IMR-90 (cell line): Measurements from ENCODE around the gene RIMBP2. TPM values are rescaled to one million over a fixed set of nuclear protein-coding genes. Genes with fewer than 3 reads are reported as not detected.
A peak's percentile ranks its signal among the peaks of the same experiment; 100 is the strongest.

ENCODE experiments used
- ATAC-seq: fragments of 200-7000 bp; cut with Tn5 transposase; 2 replicates; pipeline ENCODE4 v1.9.1; 2020; ENCODE audit warnings: low read depth, mild to moderate bottlenecking, moderate library complexity
- BruUV-seq: library from RNA; stranded (reverse); fragments of 400-500 nt; replicated peaks from 2 replicates; lab custom pipeline; 2021; lab: Mats Ljungman, UMichigan
- CTCF ChIA-PET: fragments of 300-600 bp; formaldehyde crosslinking; extraction: SDS; loops from one replicate; lab custom pipeline; 2021; ENCODE audit warnings: antibody characterized with exemption; lab: Yijun Ruan, JAX
- POLR2A ChIA-PET: fragments of 300-600 bp; sonication (Branson Sonifier 250); formaldehyde crosslinking; loops from one replicate; lab custom pipeline; 2022; ENCODE audit warnings: antibody characterized with exemption; ENCODE audit not compliant: unreplicated experiment; lab: Charles Lee
- DNase-seq: peaks from one replicate; pipeline ENCODE4 v3.0.0; 2013
- H2AFZ ChIP-seq: replicated peaks from 2 replicates; pipeline ENCODE3; 2013; ENCODE audit warnings: low read length, mild to moderate bottlenecking; ENCODE audit not compliant: poor library complexity
- H2AK5ac ChIP-seq: 2 replicates; pipeline ENCODE4 v1.6.1; 2013; ENCODE audit warnings: low read depth, low read length, inconsistent platforms
- H2AK9ac ChIP-seq: replicated peaks from 2 replicates; pipeline ENCODE3; 2013; ENCODE audit warnings: mild to moderate bottlenecking, low read depth, low read length, moderate library complexity; ENCODE audit not compliant: poor library complexity
- H2BK120ac ChIP-seq: 2 replicates; pipeline ENCODE4 v1.6.1; 2013; ENCODE audit warnings: low read depth, low read length, inconsistent platforms
- H2BK15ac ChIP-seq: 3 replicates; pipeline ENCODE4 v1.6.1; 2013; ENCODE audit warnings: low read depth, low read length, inconsistent platforms
- H2BK20ac ChIP-seq: 2 replicates; pipeline ENCODE4 v1.6.1; 2013; ENCODE audit warnings: low read depth, mild to moderate bottlenecking, inconsistent platforms, low read length, moderate library complexity
- H2BK5ac ChIP-seq: 2 replicates; pipeline ENCODE4 v1.6.1; 2013; ENCODE audit warnings: mild to moderate bottlenecking, low read depth, low read length, inconsistent platforms; ENCODE audit not compliant: poor library complexity, severe bottlenecking
- H3K14ac ChIP-seq: replicated peaks from 2 replicates; pipeline ENCODE4 v1.6.1; 2013; ENCODE audit warnings: low read depth, low read length, inconsistent platforms
- H3K18ac ChIP-seq: 2 replicates; pipeline ENCODE4 v1.6.1; 2013; ENCODE audit warnings: low read depth, low read length, control low read depth
- H3K23ac ChIP-seq: 2 replicates; pipeline ENCODE4 v1.6.1; 2013; ENCODE audit warnings: low read depth, low read length, inconsistent platforms
- H3K27ac ChIP-seq: 2 replicates; pipeline ENCODE4 v1.5.1; 2013; ENCODE audit warnings: mild to moderate bottlenecking, control low read depth, low read length; ENCODE audit not compliant: insufficient read depth
- H3K27me3 ChIP-seq: 2 replicates; pipeline ENCODE4 v1.6.1; 2013; ENCODE audit warnings: low read length; ENCODE audit not compliant: control insufficient read depth, insufficient read depth
- H3K36me3 ChIP-seq: 2 replicates; pipeline ENCODE4 v1.6.1; 2013; ENCODE audit warnings: low read length, mixed read lengths; ENCODE audit not compliant: control insufficient read depth, insufficient read depth
- H3K4ac ChIP-seq: 2 replicates; pipeline ENCODE4 v1.6.1; 2013; ENCODE audit warnings: low read depth, low read length, inconsistent platforms
- H3K4me1 ChIP-seq: 2 replicates; pipeline ENCODE4 v1.6.1; 2013; ENCODE audit warnings: low read length, mixed read lengths; ENCODE audit not compliant: control insufficient read depth, insufficient read depth
- H3K4me2 ChIP-seq: 2 replicates; pipeline ENCODE4 v1.6.1; 2013; ENCODE audit warnings: low read depth, mild to moderate bottlenecking, control low read depth, low read length, moderate library complexity
- H3K4me3 ChIP-seq: 2 replicates; pipeline ENCODE4 v1.5.1; 2013; ENCODE audit warnings: low read depth, mild to moderate bottlenecking, control low read depth, low read length, moderate library complexity; ENCODE audit not compliant: insufficient read depth
- H3K56ac ChIP-seq: 2 replicates; pipeline ENCODE4 v1.6.1; 2013; ENCODE audit warnings: low read length, inconsistent platforms; ENCODE audit not compliant: insufficient read depth; ENCODE audit errors: extremely low read depth
- H3K79me1 ChIP-seq, 2 experiments: 2 replicates each; pipeline ENCODE4 v1.6.1; 2013; ENCODE audit warnings: low read length in 2 of 2, inconsistent platforms in 1 of 2, low read depth in 1 of 2
- H3K9ac ChIP-seq: 2 replicates; pipeline ENCODE4 v1.6.1; 2013; ENCODE audit warnings: low read depth, low read length, control low read depth
- H3K9me1 ChIP-seq: 2 replicates; pipeline ENCODE4 v1.6.1; 2013; ENCODE audit warnings: low read length, inconsistent platforms; ENCODE audit not compliant: insufficient read depth
- H3K9me3 ChIP-seq: 2 replicates; pipeline ENCODE4 v1.6.1; 2013; ENCODE audit warnings: low read length; ENCODE audit not compliant: control insufficient read depth, insufficient read depth
- H4K20me1 ChIP-seq: 2 replicates; pipeline ENCODE4 v1.6.1; 2013; ENCODE audit warnings: low read length, inconsistent platforms; ENCODE audit not compliant: insufficient read depth
- H4K5ac ChIP-seq: 2 replicates; pipeline ENCODE4 v1.6.1; 2013; ENCODE audit warnings: mild to moderate bottlenecking, low read depth, low read length, control low read depth
- H4K8ac ChIP-seq, 2 experiments: 2 replicates each; pipeline ENCODE4 v1.6.1; 2013; ENCODE audit warnings: low read depth in 2 of 2, low read length in 2 of 2, control low read depth in 1 of 2, inconsistent platforms in 1 of 2
- H4K91ac ChIP-seq: 2 replicates; pipeline ENCODE4 v1.6.1; 2013; ENCODE audit warnings: low read depth, low read length, inconsistent platforms; ENCODE audit not compliant: insufficient read depth
- CEBPB ChIP-seq: IDR thresholded peaks from 2 replicates; pipeline ENCODE4 v1.6.1; 2012; ENCODE audit warnings: low read depth, low read length, improper control_type of control experiment
- FOS ChIP-seq: fragments of 150-350 bp; IDR thresholded peaks from 2 replicates; pipeline ENCODE4 v1.6.1; 2016; ENCODE audit warnings: low read depth, low read length
- MAFK ChIP-seq: IDR thresholded peaks from 2 replicates; pipeline ENCODE4 v1.6.1; 2012; ENCODE audit warnings: low read depth, low read length, improper control_type of control experiment
- WGBS, 2 experiments: methylation state at CpG; one replicate each; pipeline versions ENCODE4 v1.1.5 to v1.1.7; 2013; ENCODE audit warnings: missing lambda C conversion rate in 2 of 2; ENCODE audit not compliant: insufficient read length in 1 of 2; ENCODE audit errors: extremely low coverage in 2 of 2; 5-methylcytosine and 5-hydroxymethylcytosine counted together
- dilution Hi-C: fragments of 300-500 bp; cut with HindIII; formaldehyde crosslinking; loops from one replicate; pipeline ENCODE4 v1.14.3; 2018; ENCODE audit warnings: low sequenced_read_pairs; ENCODE audit not compliant: unreplicated experiment
- in situ Hi-C: fragments of 300-500 bp; cut with MboI; formaldehyde crosslinking; loops from 3 replicates; pipeline ENCODE4 v1.14.3; 2019; ENCODE audit warnings: low sequenced_read_pairs, inconsistent platforms, mixed read lengths
- intact Hi-C: fragments of 100-400 bp; cut with micrococcal nuclease; formaldehyde crosslinking; loops from 2 replicates; pipeline ENCODE4 v1.10.0; 2022
- polyA plus RNA-seq, 3 experiments: library from polyadenylated mRNA; depleted of rRNA; stranded (reverse); fragments of >200 nt; gene quantifications; 2 replicates each; pipeline ENCODE4 v1.2.3, GENCODE V29; 2012; ENCODE audit warnings: low replicate concordance in 1 of 3
- total RNA-seq: library from RNA; depleted of rRNA; stranded (reverse); fragments of >200 nt; gene quantifications from 2 replicates; pipeline ENCODE4 v1.2.3, GENCODE V29; 2012
- TF ChIP-seq, protein P1 (sequence below): fragments of 150-350 bp; IDR thresholded peaks from 2 replicates; pipeline ENCODE4 v1.6.1; 2017; ENCODE audit warnings: mild to moderate bottlenecking, antibody characterized with exemption, low read length, low read depth

RIMBP2 gene
- total and polyA plus RNA-seq, 2 of the 4 experiments (the other 2 are of a cell fraction) = not detected

- no peaks in the 10 kb centered on the region for H3K36me3 ChIP-seq
- H3K9me3 ChIP-seq = peaks cover 43% of the 10 kb centered on the region
- no peak overlapping the region for H2AK5ac ChIP-seq
- H3K27me3 ChIP-seq = no peaks in the 10 kb centered on the region
- intact Hi-C loops (no loop called here), dilution Hi-C loops (no loop called here), in situ Hi-C loops (no loop called here)
- H2BK120ac ChIP-seq = no peak overlapping the region
- 22% methylated on average over 6 of the region's 7 CpGs; no CpG with 5 or more reads in 1 of the 2 experiments for WGBS, 2 experiments
- TF ChIP-seq, protein P1, sequence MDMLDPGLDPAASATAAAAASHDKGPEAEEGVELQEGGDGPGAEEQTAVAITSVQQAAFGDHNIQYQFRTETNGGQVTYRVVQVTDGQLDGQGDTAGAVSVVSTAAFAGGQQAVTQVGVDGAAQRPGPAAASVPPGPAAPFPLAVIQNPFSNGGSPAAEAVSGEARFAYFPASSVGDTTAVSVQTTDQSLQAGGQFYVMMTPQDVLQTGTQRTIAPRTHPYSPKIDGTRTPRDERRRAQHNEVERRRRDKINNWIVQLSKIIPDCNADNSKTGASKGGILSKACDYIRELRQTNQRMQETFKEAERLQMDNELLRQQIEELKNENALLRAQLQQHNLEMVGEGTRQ = no peak
- TF ChIP-seq CEBPB (no peak), MAFK (peak; percentile 94), FOS (no peak)
- H2BK15ac ChIP-seq = no peak overlapping the region
- no peak overlapping the region for H3K9ac ChIP-seq
- H4K91ac ChIP-seq = no peak overlapping the region
- H3K4me2 ChIP-seq = no peak overlapping the region
- no peak overlapping the region for H2AK9ac ChIP-seq
- no peaks in the 10 kb centered on the region for H3K9me1 ChIP-seq
- POLR2A ChIA-PET = no interaction called here
- DNase-seq (no peak), ATAC-seq (no peak)
- no peak overlapping the region for H4K8ac ChIP-seq
- H3K56ac ChIP-seq = no peak overlapping the region
- H2AFZ ChIP-seq = no peak overlapping the region
- no peak overlapping the region for H2BK5ac ChIP-seq
- no peaks in the 10 kb centered on the region for H3K79me1 ChIP-seq
- CTCF ChIA-PET = no interaction called here
- no peak overlapping the region for H3K18ac ChIP-seq
- H2BK20ac ChIP-seq = no peak overlapping the region
- no TSS peak for BruUV-seq
- H3K14ac ChIP-seq = no peak overlapping the region
- H4K5ac ChIP-seq = no peak overlapping the region
- no peak overlapping the region for H3K27ac ChIP-seq
- no peak overlapping the region for H3K4me3 ChIP-seq
- H4K20me1 ChIP-seq = no peaks in the 10 kb centered on the region
- H3K23ac ChIP-seq = no peak overlapping the region
- no peaks in the 10 kb centered on the region for H3K4me1 ChIP-seq
- no peak overlapping the region for H3K4ac ChIP-seq
These were observed 19.6 kb downstream of the RIMBP2 start for GRCh38 chr12:130696379-130697100.
